ENCODE measurements around the gene TENM4.

DNA sequence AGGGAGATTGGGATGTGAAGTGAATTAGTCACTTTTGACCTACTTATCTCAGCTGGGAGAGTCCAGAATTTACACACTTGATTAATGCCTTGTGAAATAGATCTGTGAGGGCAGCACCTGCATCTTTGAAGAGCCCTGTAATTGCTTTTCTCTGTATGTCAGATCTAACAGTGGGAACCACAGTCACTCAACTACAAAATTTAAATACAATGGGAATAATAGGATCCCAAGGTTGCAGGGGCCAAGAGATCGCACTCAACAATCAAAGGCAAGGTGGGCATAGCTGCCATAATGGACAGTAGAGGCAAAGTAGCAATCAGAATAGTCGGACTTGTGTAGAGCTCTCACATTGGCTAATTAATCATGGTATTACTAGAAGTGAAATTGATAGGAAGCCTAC, 820.7 kb downstream of the TENM4 start:
- TF ChIP-seq CTCF (IDR thresholded peaks at IDR 0.05 in 2 of 3, conservative IDR thresholded peaks at IDR 0.05 in 1 of 3; ENCODE audit: control insufficient read depth in 2 of 3, extremely low read depth in 1 of 3, insufficient read depth in 1 of 3, low read depth in 3 of 3, low read length in 3 of 3) (no peak), MAX (IDR thresholded peaks at IDR 0.05; ENCODE audit: low read depth, low read length) (no peak), PRDM15 (CRISPR knock-in tag; IDR thresholded peaks at IDR 0.05) (no peak), RAD21 (IDR thresholded peaks at IDR 0.05; ENCODE audit: insufficient read depth, low read depth, low read length) (no peak), RBBP5 (conservative IDR thresholded peaks at IDR 0.05) (no peak), SP1 (IDR thresholded peaks at IDR 0.05; ENCODE audit: low read depth, low read length) (no peak), MEF2B (IDR thresholded peaks at IDR 0.05; ENCODE audit: partially characterized antibody, poor library complexity, severe bottlenecking) (no peak), POLR2AphosphoS5 (IDR thresholded peaks at IDR 0.05; ENCODE audit: low read length) (no peak), ATF3 (IDR thresholded peaks at IDR 0.05; ENCODE audit: borderline replicate concordance, extremely low read depth, low read depth, low read length) (no peak), EZH2 (IDR thresholded peaks at IDR 0.05; ENCODE audit: borderline replicate concordance, control insufficient read depth, low read depth, low read length) (no peak), EP300 (IDR thresholded peaks at IDR 0.05; ENCODE audit: borderline replicate concordance in 1 of 2, control insufficient read depth in 1 of 2, low read depth in 2 of 2, low read length in 2 of 2) (no peak)
